ENCODE data around the gene TRIM25.

TRIM25 gene

DNA sequence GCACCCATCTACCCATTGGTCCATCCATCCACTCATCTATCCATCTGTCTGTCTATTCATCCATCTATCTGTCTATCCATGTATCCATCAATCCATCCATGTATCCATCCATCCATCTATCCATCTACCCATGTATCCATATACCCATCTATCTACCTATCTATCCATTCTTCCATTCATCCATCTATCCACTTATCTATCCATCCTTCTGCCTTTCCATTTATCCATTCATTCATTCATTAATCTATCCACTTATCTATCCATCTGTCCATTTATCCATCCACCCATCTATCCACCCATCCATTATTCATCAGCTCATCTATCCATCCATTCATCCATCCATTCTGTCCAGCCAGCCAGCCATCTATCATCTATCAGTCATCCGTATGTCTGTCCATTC, 21.5 kb downstream of the TRIM25 start:
- DNase-seq, result no peak

DNA sequence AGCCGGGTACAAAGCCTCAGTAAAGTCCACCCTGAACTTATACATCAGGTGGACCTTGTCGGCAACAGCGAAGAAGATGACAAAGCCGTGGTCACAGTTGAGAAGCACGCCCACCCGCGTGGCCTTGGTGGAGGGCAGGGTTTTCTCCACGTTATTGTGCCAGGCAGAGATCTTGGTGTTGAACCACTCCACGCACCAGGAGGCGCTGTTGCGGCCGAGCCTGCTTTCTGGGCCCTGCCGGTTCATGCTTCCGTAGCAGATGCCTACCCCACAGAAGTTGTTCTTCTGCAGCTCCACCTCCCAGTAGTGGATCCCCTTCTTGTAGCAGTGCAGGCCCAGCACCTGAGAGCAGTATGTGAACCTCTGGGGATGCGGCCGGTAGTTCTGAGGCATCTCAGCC, 22.1 kb downstream of the TRIM25 start:
- DNase-seq, result peak; percentile 51

DNA sequence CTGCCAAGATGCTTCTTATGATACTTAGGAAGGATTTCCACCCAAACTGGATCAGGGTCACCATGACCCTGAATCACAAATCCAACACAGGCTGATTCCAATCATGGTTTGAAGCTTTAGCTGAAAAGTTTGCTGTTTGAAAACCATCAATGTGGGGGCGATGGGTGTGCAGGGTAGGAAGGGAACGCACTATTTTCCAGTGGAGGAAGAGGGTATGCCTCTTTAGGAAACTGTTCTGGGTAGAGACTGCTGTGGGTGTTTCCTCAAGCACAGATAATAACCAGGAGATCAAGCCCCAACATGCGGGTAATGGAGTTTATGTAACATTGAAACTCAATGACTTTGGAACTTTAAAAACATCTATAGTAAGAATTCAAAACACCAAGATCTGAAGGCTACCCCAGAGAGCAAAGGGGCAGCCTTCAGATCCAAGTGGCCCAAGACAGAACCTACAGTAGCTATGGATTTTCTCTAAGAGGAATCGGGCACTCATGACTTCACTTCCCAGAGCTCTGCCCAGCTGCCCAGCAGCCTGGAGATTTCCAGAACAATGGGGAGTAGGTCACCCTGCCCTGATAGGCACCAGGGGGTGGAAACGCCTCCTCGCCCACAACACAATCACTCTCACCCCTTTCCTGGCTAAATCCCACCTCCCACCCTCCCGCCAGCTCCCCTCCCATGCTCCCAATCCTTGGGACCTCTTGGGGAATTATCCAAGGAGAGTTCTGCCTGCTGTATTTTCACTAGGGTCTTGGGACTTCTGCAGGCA, 22.8 kb downstream of the TRIM25 start:
- no peak for DNase-seq

DNA sequence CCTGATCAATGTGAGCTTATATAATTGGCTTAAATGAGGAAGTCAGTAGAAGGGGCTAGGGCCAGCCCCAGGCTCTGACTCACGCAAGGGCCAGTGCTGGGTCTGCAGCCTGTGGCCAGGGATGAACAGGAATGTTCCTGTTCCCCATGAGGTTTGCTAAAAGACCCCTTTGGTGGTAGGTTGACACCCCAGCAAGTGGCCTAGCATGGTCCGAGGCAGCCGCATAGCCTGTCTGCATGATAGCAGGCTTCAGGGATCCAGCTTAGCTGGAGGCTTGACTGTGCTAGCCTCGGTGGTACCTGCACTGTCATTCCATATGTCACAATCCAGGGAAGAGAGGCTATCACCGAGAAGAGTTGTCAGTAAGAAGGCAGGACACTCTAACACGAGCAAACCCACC, 23.5 kb downstream of the TRIM25 start:
- no peak for DNase-seq

DNA sequence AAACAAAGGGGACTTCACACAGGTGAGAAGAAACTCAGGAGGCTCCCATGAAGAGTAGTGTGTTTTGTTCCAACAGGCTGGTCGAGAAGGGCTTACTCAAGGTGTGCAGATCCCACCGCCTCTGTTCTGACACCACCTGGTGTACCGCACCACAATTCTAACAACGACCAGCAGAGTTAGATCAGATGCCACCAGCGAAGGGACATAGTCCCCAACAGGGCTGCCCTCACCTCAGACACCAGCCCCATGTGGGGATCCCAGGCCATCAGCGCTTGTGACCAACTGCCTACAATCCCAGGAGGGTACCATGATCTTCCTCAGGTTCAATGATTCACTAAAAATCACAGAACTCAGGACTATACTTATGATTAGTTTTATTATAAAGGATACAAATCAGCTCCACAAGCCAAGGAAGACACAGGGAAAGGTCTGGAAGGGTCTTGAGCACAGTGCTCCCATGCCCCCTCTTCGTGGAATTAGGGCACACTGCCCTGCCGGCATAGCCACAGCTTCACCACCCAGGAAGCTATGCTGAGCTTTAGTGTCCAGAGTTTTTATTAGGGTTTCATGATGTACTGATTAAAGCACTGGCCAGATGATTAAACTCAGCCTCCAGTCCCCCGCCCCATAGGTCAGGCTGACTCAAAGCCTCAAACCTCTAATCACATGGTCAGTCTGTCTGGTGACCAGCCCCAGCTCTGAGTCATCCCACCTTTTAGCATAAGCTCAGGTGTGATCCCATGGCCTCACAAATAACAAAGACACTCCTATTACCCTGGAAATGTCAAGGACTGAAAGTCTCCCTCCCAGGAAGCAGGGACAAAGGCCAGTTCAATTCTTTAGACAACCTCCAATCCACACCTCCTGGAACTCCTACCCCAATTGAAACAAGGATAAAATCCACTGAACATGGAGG, 26.0 kb downstream of the TRIM25 start:
- no peak for DNase-seq

DNA sequence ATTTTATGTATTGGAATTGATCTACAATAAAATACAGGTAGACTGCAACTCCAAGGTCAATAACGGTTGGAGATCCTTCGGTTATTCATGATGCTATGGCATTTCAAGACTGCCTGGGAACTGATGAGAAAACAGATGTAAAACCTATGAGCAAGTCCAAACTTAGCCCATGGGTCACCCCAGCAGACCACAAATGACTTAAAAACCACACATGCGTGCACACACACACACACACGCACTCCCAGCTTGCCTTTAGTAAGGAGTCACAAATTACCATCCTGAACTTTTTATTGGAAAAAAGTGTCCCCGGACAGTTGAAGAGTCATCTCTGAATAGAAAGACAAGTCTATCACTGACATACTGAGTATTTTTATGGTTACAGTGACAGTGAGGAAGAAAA, 26.7 kb downstream of the TRIM25 start:
- no peak for DNase-seq

GRCh38 chr17:56886288-56886731, 27.5 kb downstream of the TRIM25 start:
- no peak for DNase-seq

DNA sequence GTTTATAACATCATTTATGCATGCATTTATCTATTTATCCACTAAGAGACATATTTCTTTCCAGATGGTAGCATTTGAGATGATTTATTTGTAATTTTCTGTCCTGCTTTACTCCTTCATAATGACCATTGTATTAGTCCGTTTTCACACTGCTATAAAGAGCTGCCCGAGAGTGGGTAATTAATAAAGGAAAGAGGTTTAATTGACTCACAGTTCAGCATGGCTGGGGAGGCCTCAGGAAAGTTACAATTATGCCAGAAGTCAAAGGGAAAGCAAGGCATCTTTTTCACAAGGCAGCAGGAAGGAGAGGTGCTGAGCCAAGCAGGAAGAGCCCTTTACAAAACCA, 28.6 kb downstream of the TRIM25 start:
- no peak for DNase-seq

GRCh38 chr17:56884483-56885311, 29.2 kb downstream of the TRIM25 start:
- DNase-seq, result no peak

- DNase-seq, result no peak
Measured at GRCh38 chr17:56883616-56884015, 30.2 kb downstream of the TRIM25 start.

DNA sequence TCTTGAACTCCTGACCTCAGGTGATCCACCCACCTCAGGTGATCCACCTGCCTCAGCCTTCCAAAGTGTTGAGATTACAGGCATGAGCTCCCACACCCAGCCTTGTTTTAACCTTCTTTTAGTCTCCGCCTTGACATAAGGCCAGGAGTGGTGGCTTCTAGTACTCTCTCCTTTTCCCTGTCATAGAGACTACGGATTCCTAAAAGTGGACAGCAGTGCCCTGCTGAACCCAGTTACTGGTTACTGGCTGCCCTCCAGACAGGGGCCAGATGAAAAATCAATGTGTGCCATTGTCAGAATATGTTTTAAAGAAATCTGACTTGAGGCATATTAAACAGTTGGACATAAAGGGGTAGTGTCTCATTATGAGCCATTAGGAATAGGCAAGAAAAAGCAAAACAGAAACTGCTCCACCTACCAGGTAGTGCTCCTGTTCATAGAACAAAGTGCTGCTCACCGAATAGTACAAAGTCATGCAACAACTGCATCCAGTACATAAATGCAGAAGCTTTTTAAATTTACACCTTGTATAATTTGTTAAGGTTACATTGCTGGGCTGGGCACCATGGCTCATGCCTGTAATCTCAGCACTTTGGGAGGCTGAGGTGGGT, 32.1 kb downstream of the TRIM25 start:
- no peak for DNase-seq

GRCh38 chr17:56880571-56880970, 33.3 kb downstream of the TRIM25 start:
- DNase-seq, result no peak

- no peak for DNase-seq
Measured at GRCh38 chr17:56880133-56880532, 33.7 kb downstream of the TRIM25 start.

GRCh38 chr17:56879280-56879679, 34.6 kb downstream of the TRIM25 start:
- no peak for DNase-seq

GRCh38 chr17:56876766-56877179, 37.1 kb downstream of the TRIM25 start:
- no peak for DNase-seq

DNA sequence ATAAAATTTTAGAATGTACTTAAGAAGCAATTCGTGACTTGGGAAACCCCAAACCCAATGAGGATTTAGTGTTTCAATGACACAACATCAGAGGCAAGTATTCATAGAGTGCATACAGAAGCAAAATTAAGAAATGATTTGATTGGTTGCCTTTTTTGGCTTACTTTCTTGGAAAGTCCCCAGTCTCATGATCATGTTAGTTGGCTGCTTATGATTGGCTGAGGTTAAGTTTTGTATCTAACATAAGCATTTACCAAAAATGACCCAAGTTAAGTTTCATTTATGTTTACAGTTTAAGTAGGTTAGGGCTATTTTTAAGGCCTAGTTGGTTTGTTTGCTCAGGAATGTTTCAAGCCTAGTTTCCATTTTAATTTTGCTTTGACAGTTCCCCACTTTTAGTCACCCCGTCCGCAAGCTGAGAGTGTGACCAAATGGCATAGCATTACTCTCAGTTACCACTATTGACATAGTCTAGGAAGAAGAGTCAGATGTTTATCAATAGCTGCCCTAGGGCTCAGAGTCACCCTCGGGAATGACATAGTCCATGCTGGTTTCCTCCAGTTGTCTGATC, 43.7 kb downstream of the TRIM25 start:
- no peak for DNase-seq

- no peak for DNase-seq
Measured at GRCh38 chr17:56868716-56869115, 45.1 kb downstream of the TRIM25 start.

DNA sequence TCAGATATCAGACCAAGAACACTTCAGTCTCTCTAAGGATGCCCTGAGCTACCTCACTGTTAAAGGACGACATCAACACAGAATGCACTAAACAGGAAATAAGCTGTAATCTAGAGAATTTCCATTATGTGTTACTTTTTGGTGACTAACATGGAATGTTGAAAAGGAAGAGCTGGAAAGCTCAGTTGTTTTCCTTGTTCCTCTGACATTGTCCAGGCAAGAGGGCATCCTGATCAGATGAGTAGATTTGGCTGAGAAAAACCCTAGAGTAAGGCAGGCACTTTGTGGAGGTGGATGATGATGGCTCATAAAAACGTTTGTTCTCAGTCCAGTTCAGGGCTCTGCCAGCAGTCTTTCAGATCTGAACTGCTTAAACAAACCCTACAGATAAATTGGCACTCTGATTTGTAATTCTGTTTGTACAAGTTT, 45.9 kb downstream of the TRIM25 start:
- no peak for DNase-seq

- peak; percentile 5 for DNase-seq
Measured at GRCh38 chr17:56866496-56866895, 47.4 kb downstream of the TRIM25 start.

- DNase-seq, result no peak
Measured at GRCh38 chr17:56866076-56866475, 47.8 kb downstream of the TRIM25 start.

DNA sequence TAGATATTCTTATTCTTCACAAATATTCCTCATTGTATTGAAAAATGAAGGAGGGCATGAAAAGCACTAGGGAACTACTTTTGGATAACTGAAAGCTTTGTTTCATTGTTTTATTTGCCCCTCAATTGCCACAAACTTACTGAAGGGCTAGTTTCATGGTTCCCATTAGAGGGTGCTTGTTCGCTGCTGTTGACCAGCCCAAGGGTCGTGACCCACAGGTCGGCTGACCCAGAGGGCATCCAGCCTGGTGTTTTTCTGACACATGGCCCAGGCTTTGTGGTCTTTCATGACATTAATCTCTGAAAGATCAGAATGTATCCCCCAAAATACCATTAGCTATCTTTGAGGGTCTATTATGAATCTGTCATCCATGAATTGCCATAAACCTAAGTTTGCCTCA, 49.9 kb downstream of the TRIM25 start:
- no peak for DNase-seq

GRCh38 chr17:56861899-56862298, 52.0 kb downstream of the TRIM25 start:
- DNase-seq, result no peak

All from CD4-positive, alpha-beta T cell treated with Interleukin-12 subunit alpha and Interleukin-12 subunit beta, for 1 hour (primary cell).